Kasumi-1 (cell line): Measurements from ENCODE around the gene DCDC2B.
"Not testable (repeated sequence)": the region's sequence is repeated elsewhere in the genome, so short reads cannot be mapped to it uniquely, and the experiment has no call there.

ENCODE experiments used
- DNase-seq, 2 experiments: peaks; one replicate each; lab custom pipeline; 2025; lab: John Stamatoyannopoulos, UW

The DCDC2B gene

GRCh38 chr1:32256473-32257226 is 47.8 kb downstream of the DCDC2B start:
- no peak for DNase-seq

GRCh38 chr1:32257227-32257508 is 48.3 kb downstream of the DCDC2B start:
- no peak for DNase-seq

GRCh38 chr1:32263236-32263593 is 54.3 kb downstream of the DCDC2B start:
- not testable (repeated sequence) for DNase-seq

GRCh38 chr1:32263744-32264143 is 54.9 kb downstream of the DCDC2B start:
- DNase-seq = no peak
